ENCODE data around the gene AGAP1.
A peak's percentile ranks its signal among the peaks of the same experiment; 100 is the strongest.

AGAP1 gene

DNA sequence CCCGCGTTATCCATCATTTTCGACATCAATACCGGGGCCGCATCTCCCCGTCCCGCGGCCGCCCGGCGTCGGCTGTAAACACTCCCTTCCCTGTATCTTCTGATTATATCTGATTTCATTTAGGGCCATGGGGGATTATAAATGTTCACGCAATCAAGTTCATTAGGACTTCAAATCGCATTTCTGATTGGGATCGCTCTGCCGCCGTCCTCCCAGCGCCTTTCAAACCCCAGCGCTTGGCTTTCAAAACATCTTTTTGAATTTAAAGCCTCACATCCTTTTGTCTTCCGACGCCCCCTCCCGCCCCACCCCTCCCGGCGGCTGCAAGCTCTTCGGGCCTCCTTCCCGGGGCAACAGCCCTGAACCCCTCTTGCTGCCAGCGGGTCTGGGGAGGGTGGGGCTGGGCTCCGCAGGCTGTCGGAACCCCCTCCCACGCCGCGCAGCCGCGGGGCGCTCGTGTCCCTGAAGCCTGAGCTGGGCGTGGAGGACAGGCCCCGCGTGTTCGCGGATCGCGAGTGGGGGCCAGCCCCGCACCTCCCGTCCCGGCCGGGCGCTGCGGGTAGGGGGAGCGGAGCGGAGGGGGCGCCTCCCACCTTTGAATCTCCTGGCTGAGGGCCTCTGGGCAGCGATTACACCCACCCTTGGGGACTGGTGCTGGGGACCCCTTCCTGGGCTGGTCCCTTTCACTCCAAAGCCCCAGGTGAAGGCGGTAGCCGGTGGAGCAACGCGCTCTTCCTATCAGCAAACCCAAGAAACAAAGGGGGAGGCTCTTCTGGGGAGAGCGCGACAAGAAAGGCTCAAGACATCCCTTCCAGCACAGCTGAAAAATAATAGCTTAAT lies 685.6 kb downstream of the AGAP1 start:
- H3K4me3 ChIP-seq (replicated peaks in 1 of 2; ENCODE audit: low read depth in 2 of 2, low read length in 2 of 2), result peak overlapping the region; percentile 21 to 53
- TF ChIP-seq CTCF (IDR thresholded peaks at IDR 0.05; ENCODE audit: low read depth, low read length), result no peak
- DNase-seq (ENCODE audit: low read depth in 2 of 2), result no peak

DNA sequence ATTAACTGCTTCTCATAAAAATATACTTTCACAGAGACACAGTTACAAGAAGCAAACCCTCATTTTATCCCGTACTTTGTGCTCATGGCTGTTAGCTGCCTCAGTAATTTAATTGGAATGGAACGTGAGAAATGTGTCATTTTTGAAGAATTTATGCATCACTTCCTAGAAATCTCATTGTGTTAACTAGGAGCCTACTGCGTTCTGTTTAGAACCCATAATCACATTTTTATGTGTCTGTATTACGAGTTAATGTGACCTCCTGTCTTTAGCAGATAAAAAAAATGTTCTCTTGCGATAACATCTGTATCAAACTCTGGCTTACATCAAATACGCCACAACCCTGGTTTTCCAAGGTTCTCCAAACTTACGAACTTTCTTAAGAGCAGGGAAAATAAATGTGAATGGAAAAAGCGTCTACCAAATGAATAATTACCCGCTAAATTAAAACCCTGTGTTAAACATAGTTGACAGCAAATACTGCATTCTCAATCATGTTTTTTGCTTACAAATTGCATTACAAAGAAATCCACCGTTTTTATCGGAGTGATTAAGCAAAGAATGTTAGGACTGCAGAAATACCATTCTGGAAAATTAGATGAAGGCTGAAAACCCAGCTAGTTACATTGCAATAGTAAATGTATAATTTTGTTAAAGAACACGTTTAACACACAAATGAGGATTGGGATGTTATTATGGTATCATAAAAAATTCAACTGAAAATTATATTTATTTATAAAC lies 686.4 kb downstream of the AGAP1 start:
- DNase-seq (ENCODE audit: low read depth in 2 of 2), result peak; percentile 53 to 61
- no peak for TF ChIP-seq CTCF (IDR thresholded peaks at IDR 0.05; ENCODE audit: low read depth, low read length)
- H3K4me3 ChIP-seq (replicated peaks in 1 of 2; ENCODE audit: low read depth in 2 of 2, low read length in 2 of 2), result peak overlapping the region; percentile 21 to 53

DNA sequence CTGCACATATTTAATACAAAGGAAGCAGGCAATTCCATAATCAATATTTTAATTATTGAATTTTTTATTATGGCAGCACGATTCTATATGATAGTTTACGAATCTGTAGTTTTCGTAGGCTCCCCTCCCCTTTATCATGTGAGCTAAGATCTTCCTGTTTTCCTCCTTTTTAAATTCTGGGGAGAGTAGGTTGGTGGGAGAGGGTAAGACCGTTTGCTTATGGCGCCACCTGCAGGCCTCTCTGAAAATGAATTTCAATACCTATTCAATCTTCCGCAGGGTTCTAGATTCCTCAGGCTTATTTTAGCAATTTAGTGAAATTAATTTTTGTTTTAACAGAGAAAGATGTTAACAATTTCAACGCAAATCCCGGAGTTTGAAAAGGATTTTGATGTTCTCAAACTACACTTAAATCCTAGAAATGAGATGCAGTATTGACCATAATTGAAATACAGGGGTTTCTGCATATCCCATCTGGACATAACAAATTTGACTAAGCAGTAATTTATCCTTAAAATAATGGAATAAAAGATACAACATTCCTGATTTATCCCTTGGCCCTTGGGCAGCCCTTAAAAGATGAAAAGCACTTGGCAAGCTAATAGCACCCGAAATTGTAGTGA lies 687.1 kb downstream of the AGAP1 start:
- peak; percentile 81 to 84 for DNase-seq (ENCODE audit: low read depth in 2 of 2)
- H3K4me3 ChIP-seq (replicated peaks in 1 of 2; ENCODE audit: low read depth in 2 of 2, low read length in 2 of 2), result no peak overlapping the region

More for the DNA sequence above, 687.1 kb downstream of the AGAP1 start:
- TF ChIP-seq CTCF (IDR thresholded peaks at IDR 0.05; ENCODE audit: low read depth, low read length), result peak; percentile 74

All from cardiac fibroblast (primary cell).